ENCODE results near the gene NDUFAF8. TPM values are rescaled to one million over a fixed set of nuclear protein-coding genes. Genes with fewer than 3 reads are reported as not detected.

NDUFAF8 gene
- total RNA-seq, 2 donors from 2014 or later = 20.8 to 26.5 TPM

DNA sequence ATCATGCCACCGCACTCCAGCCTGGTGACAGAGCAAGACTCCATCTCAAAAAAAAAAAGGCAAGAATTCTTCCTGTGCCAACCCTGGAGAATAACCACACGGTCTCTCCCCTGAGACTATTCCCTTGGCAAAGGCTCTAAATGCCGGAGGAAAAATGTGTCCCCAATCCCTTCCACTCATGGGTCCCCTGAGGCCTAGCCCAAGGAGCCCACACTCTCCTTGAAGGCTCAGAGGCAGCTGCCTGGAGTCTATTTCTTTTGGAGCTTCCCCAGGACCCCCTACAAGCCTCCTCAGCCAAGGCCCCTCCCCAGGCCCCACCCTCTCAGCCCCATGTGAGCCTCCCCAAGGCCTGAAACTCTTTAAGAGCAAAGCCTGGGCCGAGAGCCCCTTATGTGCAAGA, 33.0 kb upstream of the NDUFAF8 start:
- H3K27ac ChIP-seq = no peak overlapping the region
- H3K4me1 ChIP-seq = peaks cover under 1% of the 10 kb centered on the region
- TF ChIP-seq, protein P1, sequence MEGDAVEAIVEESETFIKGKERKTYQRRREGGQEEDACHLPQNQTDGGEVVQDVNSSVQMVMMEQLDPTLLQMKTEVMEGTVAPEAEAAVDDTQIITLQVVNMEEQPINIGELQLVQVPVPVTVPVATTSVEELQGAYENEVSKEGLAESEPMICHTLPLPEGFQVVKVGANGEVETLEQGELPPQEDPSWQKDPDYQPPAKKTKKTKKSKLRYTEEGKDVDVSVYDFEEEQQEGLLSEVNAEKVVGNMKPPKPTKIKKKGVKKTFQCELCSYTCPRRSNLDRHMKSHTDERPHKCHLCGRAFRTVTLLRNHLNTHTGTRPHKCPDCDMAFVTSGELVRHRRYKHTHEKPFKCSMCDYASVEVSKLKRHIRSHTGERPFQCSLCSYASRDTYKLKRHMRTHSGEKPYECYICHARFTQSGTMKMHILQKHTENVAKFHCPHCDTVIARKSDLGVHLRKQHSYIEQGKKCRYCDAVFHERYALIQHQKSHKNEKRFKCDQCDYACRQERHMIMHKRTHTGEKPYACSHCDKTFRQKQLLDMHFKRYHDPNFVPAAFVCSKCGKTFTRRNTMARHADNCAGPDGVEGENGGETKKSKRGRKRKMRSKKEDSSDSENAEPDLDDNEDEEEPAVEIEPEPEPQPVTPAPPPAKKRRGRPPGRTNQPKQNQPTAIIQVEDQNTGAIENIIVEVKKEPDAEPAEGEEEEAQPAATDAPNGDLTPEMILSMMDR (IDR thresholded peaks at IDR 0.05) = no peak
- TF ChIP-seq POLR2A (IDR thresholded peaks at IDR 0.05) = no peak
- 80 to 84% methylated on average over 4 of the region's 4 CpGs for WGBS, 2 donors
- no peak for DNase-seq
- ATAC-seq = no peak
- no peaks in the 10 kb centered on the region for H3K27me3 ChIP-seq
- no peak overlapping the region for H3K4me3 ChIP-seq
- intact Hi-C loops (cut with DNase I) = no loop called here
- H3K9me3 ChIP-seq = no peaks in the 10 kb centered on the region
- no peaks in the 10 kb centered on the region for H3K36me3 ChIP-seq (replicated peaks in 1 of 2; ENCODE audit: insufficient read depth in 1 of 2, low read depth in 2 of 2)

GRCh38 chr17:81206657-81207056, 32.5 kb upstream of the NDUFAF8 start:
- H3K36me3 ChIP-seq (replicated peaks in 1 of 2; ENCODE audit: insufficient read depth in 1 of 2, low read depth in 2 of 2) = no peaks in the 10 kb centered on the region
- no peak overlapping the region for H3K4me3 ChIP-seq
- no peak for DNase-seq
- no peaks in the 10 kb centered on the region for H3K4me1 ChIP-seq
- 90 to 97% methylated on average over 11 to 12 of the region's 12 CpGs for WGBS, 2 donors
- intact Hi-C loops (cut with DNase I) = no loop called here
- no peaks in the 10 kb centered on the region for H3K9me3 ChIP-seq
- TF ChIP-seq, protein P1 (IDR thresholded peaks at IDR 0.05) = no peak
- TF ChIP-seq POLR2A (IDR thresholded peaks at IDR 0.05) = no peak
- H3K27ac ChIP-seq = no peak overlapping the region
- H3K27me3 ChIP-seq = no peaks in the 10 kb centered on the region
- no peak for ATAC-seq

DNA sequence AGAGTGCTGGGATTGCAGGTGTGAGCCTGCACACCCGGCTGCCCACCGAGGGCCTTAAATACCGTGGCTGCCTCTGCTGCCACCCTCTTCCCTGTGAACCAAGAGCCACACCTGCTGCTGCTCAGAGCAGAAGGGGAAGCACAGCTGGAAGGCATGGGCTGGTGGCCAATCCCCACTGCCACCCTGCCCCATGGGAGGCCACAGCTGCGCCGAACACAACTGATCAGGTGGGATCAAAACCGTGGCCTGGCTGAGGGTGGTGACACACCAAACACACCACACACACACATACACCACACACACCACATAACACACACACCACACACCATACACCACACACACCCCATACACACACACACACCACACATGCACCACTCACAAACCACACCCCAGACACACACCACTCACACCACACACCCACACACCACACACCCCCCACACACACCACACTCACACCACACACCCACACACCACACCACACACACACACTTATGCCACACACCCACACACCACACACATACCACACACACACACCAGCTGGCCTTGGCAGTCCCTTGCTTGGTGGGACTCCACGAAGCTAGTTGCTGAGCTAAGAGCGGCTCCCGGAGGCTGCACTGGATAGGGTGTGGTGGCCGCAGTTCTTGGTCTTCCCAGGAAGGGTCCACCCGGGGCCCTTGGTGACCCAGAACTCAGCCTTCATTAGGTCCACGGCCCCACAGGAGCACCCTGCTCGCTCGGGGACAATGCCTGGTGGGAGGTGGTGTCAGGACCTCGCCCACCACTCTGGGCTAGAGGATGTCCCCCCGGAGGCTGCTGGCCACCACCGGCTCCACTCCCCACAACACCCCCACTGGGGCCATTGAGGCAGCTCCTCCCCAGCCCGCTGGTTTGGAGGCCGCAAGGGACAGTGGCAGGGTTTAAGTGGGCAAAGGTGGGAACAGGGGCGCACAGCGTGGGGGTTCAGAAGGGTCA, 31.2 kb upstream of the NDUFAF8 start:
- H3K27me3 ChIP-seq = no peaks in the 10 kb centered on the region
- H3K4me3 ChIP-seq = no peak overlapping the region
- ATAC-seq (no peak), DNase-seq (no peak)
- no peaks in the 10 kb centered on the region for H3K9me3 ChIP-seq
- intact Hi-C loops (cut with DNase I) = no loop called here
- TF ChIP-seq POLR2A (IDR thresholded peaks at IDR 0.05) = no peak
- TF ChIP-seq, protein P1 (IDR thresholded peaks at IDR 0.05) = no peak
- 82 to 85% methylated on average over 14 to 18 of the region's 21 CpGs for WGBS, 2 donors
- H3K4me1 ChIP-seq = no peaks in the 10 kb centered on the region
- H3K27ac ChIP-seq = no peak overlapping the region
- no peaks in the 10 kb centered on the region for H3K36me3 ChIP-seq (replicated peaks in 1 of 2; ENCODE audit: insufficient read depth in 1 of 2, low read depth in 2 of 2)

DNA sequence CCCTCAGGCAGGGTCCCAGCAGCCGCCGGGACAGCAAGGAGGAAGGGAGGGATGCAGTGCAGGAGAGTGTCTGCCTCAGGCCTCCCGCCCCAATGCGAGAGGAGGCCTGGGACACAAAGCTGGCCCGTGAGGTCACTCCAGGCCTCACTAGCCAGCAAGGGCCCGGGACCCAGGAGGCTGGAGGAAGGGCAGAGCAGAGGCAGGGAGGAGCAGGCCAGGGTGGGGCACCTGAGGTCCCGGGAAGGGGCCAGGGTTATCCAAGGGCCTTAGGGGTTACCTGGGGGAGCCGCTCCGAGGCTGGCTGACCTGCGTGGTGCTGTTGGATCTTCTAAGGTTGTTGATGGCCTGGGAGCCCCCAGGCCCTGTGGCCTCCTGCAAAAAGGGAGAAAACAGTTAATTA, 30.5 kb upstream of the NDUFAF8 start:
- intact Hi-C loops (cut with DNase I) = no loop called here
- no peaks in the 10 kb centered on the region for H3K36me3 ChIP-seq (replicated peaks in 1 of 2; ENCODE audit: insufficient read depth in 1 of 2, low read depth in 2 of 2)
- H3K27ac ChIP-seq = no peak overlapping the region
- ATAC-seq = no peak
- no peaks in the 10 kb centered on the region for H3K27me3 ChIP-seq
- H3K4me1 ChIP-seq = no peaks in the 10 kb centered on the region
- no peak for DNase-seq
- TF ChIP-seq, protein P1 (IDR thresholded peaks at IDR 0.05) = no peak
- TF ChIP-seq POLR2A (IDR thresholded peaks at IDR 0.05) = no peak
- no peak overlapping the region for H3K4me3 ChIP-seq
- 94 to 96% methylated on average over 9 to 10 of the region's 10 CpGs for WGBS, 2 donors
- H3K9me3 ChIP-seq = no peaks in the 10 kb centered on the region

Measured in body of pancreas (tissue), 4 donors.